Trophoblast cell (in vitro differentiated cells and primary cell): ENCODE results near the gene CPT1A.

ENCODE experiments used
- DNase-seq, 2 donors: peaks; one replicate each; pipeline ENCODE4 v3.0.0-alpha.2; 2016
- H2AFZ ChIP-seq: 2 replicates; pipeline ENCODE4 v1.6.1; 2013; ENCODE audit warnings: low read length, moderate library complexity, mild to moderate bottlenecking; ENCODE audit not compliant: insufficient read depth, poor library complexity
- H2AK5ac ChIP-seq: 2 replicates; pipeline ENCODE4 v1.6.1; 2013; ENCODE audit warnings: mild to moderate bottlenecking, low read length
- H2BK120ac ChIP-seq: 2 replicates; pipeline ENCODE4 v1.6.1; 2013; ENCODE audit warnings: low read length, mild to moderate bottlenecking, moderate library complexity; ENCODE audit not compliant: insufficient read depth, poor library complexity
- H2BK12ac ChIP-seq: 2 replicates; pipeline ENCODE4 v1.6.1; 2013; ENCODE audit warnings: mild to moderate bottlenecking, low read length, moderate library complexity
- H2BK5ac ChIP-seq: 2 replicates; pipeline ENCODE4 v1.6.1; 2013; ENCODE audit warnings: low read length, low read depth, moderate library complexity, mild to moderate bottlenecking; ENCODE audit not compliant: poor library complexity
- H3K14ac ChIP-seq: 2 replicates; pipeline ENCODE4 v1.6.1; 2013; ENCODE audit warnings: mild to moderate bottlenecking, low read length
- H3K18ac ChIP-seq: 2 replicates; pipeline ENCODE4 v1.6.1; 2013; ENCODE audit warnings: mild to moderate bottlenecking, low read length
- H3K23ac ChIP-seq: 2 replicates; pipeline ENCODE4 v1.6.1; 2013; ENCODE audit warnings: low read length
- H3K27ac ChIP-seq: 2 replicates; pipeline ENCODE4 v1.5.1; 2013; ENCODE audit warnings: low read depth, mild to moderate bottlenecking, inconsistent platforms, low read length, moderate library complexity
- H3K27me3 ChIP-seq: 2 replicates; pipeline ENCODE4 v1.6.1; 2013; ENCODE audit warnings: inconsistent platforms, mild to moderate bottlenecking, low read length, moderate library complexity; ENCODE audit not compliant: insufficient read depth
- H3K36me3 ChIP-seq, 2 experiments: 1 replicate in 1 of 2; 2 replicates in 1 of 2; pipeline ENCODE4 v1.6.1; 2013; ENCODE audit warnings: low read length in 2 of 2, mild to moderate bottlenecking in 2 of 2, moderate library complexity in 1 of 2; ENCODE audit not compliant: insufficient read depth in 2 of 2, control insufficient read depth in 1 of 2
- H3K4ac ChIP-seq: 2 replicates; pipeline ENCODE4 v1.6.1; 2013; ENCODE audit warnings: low read depth, mild to moderate bottlenecking, low read length, moderate library complexity
- H3K4me1 ChIP-seq, 2 experiments: 1 replicate in 1 of 2; 2 replicates in 1 of 2; pipeline ENCODE4 v1.6.1; 2013; ENCODE audit warnings: low read length in 2 of 2, mild to moderate bottlenecking in 2 of 2, moderate library complexity in 1 of 2; ENCODE audit not compliant: insufficient read depth in 2 of 2, control insufficient read depth in 1 of 2
- H3K4me2 ChIP-seq: 2 replicates; pipeline ENCODE4 v1.6.1; 2013; ENCODE audit warnings: inconsistent platforms, mild to moderate bottlenecking, low read length, moderate library complexity
- H3K4me3 ChIP-seq: 2 replicates; pipeline ENCODE4 v1.5.1; 2013; ENCODE audit warnings: mild to moderate bottlenecking, low read depth, low read length, inconsistent platforms
- H3K79me1 ChIP-seq: one replicate; pipeline ENCODE4 v1.6.1; 2013; ENCODE audit warnings: low read length
- H3K79me2 ChIP-seq: 2 replicates; pipeline ENCODE4 v1.6.1; 2013; ENCODE audit warnings: low read length, mild to moderate bottlenecking; ENCODE audit not compliant: control insufficient read depth, insufficient read depth, poor library complexity
- H3K9ac ChIP-seq: 2 replicates; pipeline ENCODE4 v1.6.1; 2013; ENCODE audit warnings: mild to moderate bottlenecking, low read length
- H3K9me3 ChIP-seq: 2 replicates; pipeline ENCODE4 v1.6.1; 2013; ENCODE audit warnings: low read depth, mild to moderate bottlenecking, control low read depth, inconsistent platforms, low read length; ENCODE audit not compliant: insufficient read depth
- H4K12ac ChIP-seq: 2 replicates; pipeline ENCODE4 v1.6.1; 2013; ENCODE audit warnings: low read depth, mild to moderate bottlenecking, low read length, moderate library complexity
- H4K8ac ChIP-seq: 2 replicates; pipeline ENCODE4 v1.6.1; 2013; ENCODE audit warnings: low read depth, mild to moderate bottlenecking, low read length, moderate library complexity
- H4K91ac ChIP-seq: one replicate; pipeline ENCODE4 v1.6.1; 2013; ENCODE audit warnings: low read depth, mild to moderate bottlenecking, low read length, moderate library complexity
- WGBS: extraction: QIAGEN DNeasy Blood & Tissue Kit; methylation state at CpG from one replicate; pipeline ENCODE4 v1.1.7; 2013; ENCODE audit warnings: missing lambda C conversion rate; ENCODE audit not compliant: insufficient read length, insufficient coverage; ENCODE audit errors: extremely low coverage; 5-methylcytosine and 5-hydroxymethylcytosine counted together

Gene CPT1A

GRCh38 chr11:68812526-68812925 is 29.2 kb downstream of the CPT1A start:
- H2AK5ac ChIP-seq, result no peak overlapping the region
- H2BK5ac ChIP-seq, result no peak overlapping the region
- no peaks in the 10 kb centered on the region for H3K79me2 ChIP-seq
- no peak overlapping the region for H2AFZ ChIP-seq
- H3K27me3 ChIP-seq, result no peaks in the 10 kb centered on the region
- no peak overlapping the region for H3K4ac ChIP-seq
- H4K12ac ChIP-seq, result no peak overlapping the region
- peaks cover 3% of the 10 kb centered on the region for H3K9me3 ChIP-seq
- no peak overlapping the region for H3K18ac ChIP-seq
- H3K79me1 ChIP-seq, result no peaks in the 10 kb centered on the region
- no peak overlapping the region for H3K14ac ChIP-seq
- H2BK12ac ChIP-seq, result no peak overlapping the region
- no peaks in the 10 kb centered on the region for H3K36me3 ChIP-seq
- no peak overlapping the region for H3K9ac ChIP-seq
- no peak overlapping the region for H3K4me3 ChIP-seq
- DNase-seq, result no peak
- H4K8ac ChIP-seq, result no peak overlapping the region
- no peak overlapping the region for H4K91ac ChIP-seq
- no peak overlapping the region for H3K27ac ChIP-seq
- H3K4me2 ChIP-seq, result no peak overlapping the region
- H3K23ac ChIP-seq, result no peak overlapping the region
- no peaks in the 10 kb centered on the region for H3K4me1 ChIP-seq
- no peak overlapping the region for H2BK120ac ChIP-seq
- WGBS, result no CpG with 5 or more reads among the region's 15 CpGs

DNA sequence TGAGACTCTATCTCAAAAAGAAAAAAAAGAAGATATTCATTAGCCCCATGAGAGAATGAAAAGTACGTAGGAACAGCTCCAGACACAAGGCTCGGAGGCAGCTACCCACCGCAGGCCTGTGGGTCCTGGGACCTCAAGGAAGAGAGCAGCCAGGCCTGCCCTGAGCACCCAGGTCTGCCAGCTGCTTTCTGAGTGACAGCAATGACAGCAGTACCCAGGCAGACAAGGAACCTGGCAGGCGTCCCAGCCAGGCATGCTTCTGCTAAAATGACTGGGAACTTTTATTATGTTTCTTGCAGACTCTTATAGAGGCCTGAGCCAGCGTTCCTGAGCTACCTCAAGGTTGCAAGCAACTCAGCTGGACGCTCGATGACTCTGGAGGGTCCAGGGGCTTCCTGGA is 31.6 kb downstream of the CPT1A start:
- no peak overlapping the region for H2BK120ac ChIP-seq
- no peak overlapping the region for H3K27ac ChIP-seq
- no peak overlapping the region for H3K23ac ChIP-seq
- no CpG with 5 or more reads among the region's 7 CpGs for WGBS
- no peak overlapping the region for H3K14ac ChIP-seq
- no peak overlapping the region for H3K4me3 ChIP-seq
- no peak overlapping the region for H3K4ac ChIP-seq
- no peaks in the 10 kb centered on the region for H3K4me1 ChIP-seq
- no peak overlapping the region for H2BK5ac ChIP-seq
- H3K36me3 ChIP-seq, result no peaks in the 10 kb centered on the region
- H4K91ac ChIP-seq, result no peak overlapping the region
- no peak overlapping the region for H2AFZ ChIP-seq
- H3K27me3 ChIP-seq, result no peaks in the 10 kb centered on the region
- no peak overlapping the region for H4K8ac ChIP-seq
- H3K4me2 ChIP-seq, result no peak overlapping the region
- no peaks in the 10 kb centered on the region for H3K79me1 ChIP-seq
- no peaks in the 10 kb centered on the region for H3K79me2 ChIP-seq
- DNase-seq, result no peak
- H2BK12ac ChIP-seq, result no peak overlapping the region
- no peak overlapping the region for H3K9ac ChIP-seq
- H2AK5ac ChIP-seq, result no peak overlapping the region
- no peak overlapping the region for H4K12ac ChIP-seq
- no peak overlapping the region for H3K18ac ChIP-seq
- peaks cover 3% of the 10 kb centered on the region for H3K9me3 ChIP-seq

- DNase-seq, result no peak
- no peaks in the 10 kb centered on the region for H3K27me3 ChIP-seq
- no peak overlapping the region for H3K14ac ChIP-seq
- no CpG with 5 or more reads among the region's 5 CpGs for WGBS
- no peak overlapping the region for H2BK5ac ChIP-seq
- no peaks in the 10 kb centered on the region for H3K79me1 ChIP-seq
- H2BK12ac ChIP-seq, result no peak overlapping the region
- H2AK5ac ChIP-seq, result no peak overlapping the region
- no peak overlapping the region for H4K8ac ChIP-seq
- no peaks in the 10 kb centered on the region for H3K4me1 ChIP-seq
- no peak overlapping the region for H3K9ac ChIP-seq
- H3K36me3 ChIP-seq, result no peaks in the 10 kb centered on the region
- no peak overlapping the region for H3K23ac ChIP-seq
- H3K4me3 ChIP-seq, result no peak overlapping the region
- H3K27ac ChIP-seq, result no peak overlapping the region
- H3K79me2 ChIP-seq, result no peaks in the 10 kb centered on the region
- H4K12ac ChIP-seq, result no peak overlapping the region
- peaks cover 3% of the 10 kb centered on the region for H3K9me3 ChIP-seq
- no peak overlapping the region for H2AFZ ChIP-seq
- H4K91ac ChIP-seq, result no peak overlapping the region
- H3K4ac ChIP-seq, result no peak overlapping the region
- H2BK120ac ChIP-seq, result no peak overlapping the region
- no peak overlapping the region for H3K4me2 ChIP-seq
- no peak overlapping the region for H3K18ac ChIP-seq
Measured at GRCh38 chr11:68809506-68809905, 32.2 kb downstream of the CPT1A start.

GRCh38 chr11:68808787-68809186 is 32.9 kb downstream of the CPT1A start:
- DNase-seq, result no peak
- Histone ChIP-seq H3K27ac (no peak overlapping the region), H3K14ac (no peak overlapping the region), H3K4me2 (no peak overlapping the region), H3K4me1 (no peaks in the 10 kb centered on the region), H4K91ac (no peak overlapping the region), H4K12ac (no peak overlapping the region), H2AFZ (no peak overlapping the region), H3K9me3 (peaks cover 3% of the 10 kb centered on the region), H3K4ac (no peak overlapping the region), H3K9ac (no peak overlapping the region), H3K79me1 (no peaks in the 10 kb centered on the region), H3K79me2 (no peaks in the 10 kb centered on the region), H2BK5ac (no peak overlapping the region), H3K18ac (no peak overlapping the region), H4K8ac (no peak overlapping the region), H2BK12ac (no peak overlapping the region), H2AK5ac (no peak overlapping the region), H3K23ac (no peak overlapping the region), H3K36me3 (no peaks in the 10 kb centered on the region), H2BK120ac (no peak overlapping the region), H3K4me3 (no peak overlapping the region), H3K27me3 (no peaks in the 10 kb centered on the region)
- WGBS, result no CpG with 5 or more reads among the region's 2 CpGs
